ENCODE data around the gene ZNF451. TPM values are rescaled to one million over a fixed set of nuclear protein-coding genes. Genes with fewer than 3 reads are reported as not detected.

ZNF451 gene
- total and polyA plus RNA-seq, 2 donors (not counting 3 experiments of a cell fraction or from before 2014, with no cell fraction given), result 9.9 to 64.4 TPM

DNA sequence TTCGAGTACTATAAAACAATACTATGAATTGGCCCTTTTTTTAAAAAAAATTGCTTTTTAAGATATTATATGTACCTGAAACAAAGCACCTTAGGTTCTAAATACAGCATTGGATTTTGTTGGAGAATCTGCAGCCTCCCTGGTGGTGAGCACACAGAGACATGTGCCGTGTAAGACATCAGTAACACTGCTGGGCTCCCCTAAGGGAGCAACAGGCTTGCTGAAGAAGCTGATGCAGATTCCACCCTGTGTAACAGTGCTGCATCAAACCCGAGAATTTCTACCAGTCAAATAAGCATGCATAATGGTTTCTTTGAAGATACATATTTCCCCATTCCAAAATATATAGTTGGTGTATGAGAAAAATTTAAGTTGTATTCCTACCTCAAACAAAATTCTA, 26.1 kb upstream of the ZNF451 start:
- BruUV-seq (replicated peaks), result no TSS peak
- intact Hi-C loops (cut with micrococcal nuclease) (no loop called here), dilution Hi-C loops (cut with MboI; ENCODE audit: extremely low pct_ligation_motif_present, low sequenced_read_pairs) (no loop called here)
- Histone ChIP-seq H3K79me2 (ENCODE audit: control insufficient read depth, insufficient read depth, low read length) (no peaks in the 10 kb centered on the region), H3K27ac (ENCODE audit: insufficient read depth, low read depth, low read length) (no peak overlapping the region), H2AFZ (ENCODE audit: low read depth, low read length) (no peak overlapping the region), H3K4me2 (ENCODE audit: insufficient read depth, low read length) (no peak overlapping the region), H4K20me1 (replicated peaks; ENCODE audit: control insufficient read depth, extremely low read depth, insufficient read depth, low read length) (no peaks in the 10 kb centered on the region), H3K9ac (replicated peaks; ENCODE audit: extremely low read depth, insufficient read depth, low read length) (no peak overlapping the region), H3K4me1 (ENCODE audit: control insufficient read depth, extremely low read depth, insufficient read depth, low read length) (no peaks in the 10 kb centered on the region), H3K4me3 (replicated peaks in 1 of 3; ENCODE audit: insufficient read depth in 1 of 3, low read depth in 1 of 3, low read length in 3 of 3) (no peak overlapping the region), H3K9me1 (replicated peaks; ENCODE audit: control insufficient read depth, extremely low read depth, insufficient read depth, low read length) (no peaks in the 10 kb centered on the region), H3K27me3 (ENCODE audit: control insufficient read depth in 2 of 2, insufficient read depth in 2 of 2, low read length in 2 of 2) (no peaks in the 10 kb centered on the region), H3K9me3 (replicated peaks; ENCODE audit: control insufficient read depth, insufficient read depth, low read length) (no peaks in the 10 kb centered on the region), H3K36me3 (ENCODE audit: control insufficient read depth in 2 of 2, extremely low read depth in 1 of 2, insufficient read depth in 2 of 2, low read length in 2 of 2) (peaks cover 0 to 7% of the 10 kb centered on the region in 2 experiments)
- TF ChIP-seq EZH2 (IDR thresholded peaks at IDR 0.05; ENCODE audit: borderline replicate concordance, low read depth, low read length, severe bottlenecking), result no peak
- no peak for TF ChIP-seq MYC (IDR thresholded peaks at IDR 0.05; ENCODE audit: low read depth, low read length)
- TF ChIP-seq, protein P1, sequence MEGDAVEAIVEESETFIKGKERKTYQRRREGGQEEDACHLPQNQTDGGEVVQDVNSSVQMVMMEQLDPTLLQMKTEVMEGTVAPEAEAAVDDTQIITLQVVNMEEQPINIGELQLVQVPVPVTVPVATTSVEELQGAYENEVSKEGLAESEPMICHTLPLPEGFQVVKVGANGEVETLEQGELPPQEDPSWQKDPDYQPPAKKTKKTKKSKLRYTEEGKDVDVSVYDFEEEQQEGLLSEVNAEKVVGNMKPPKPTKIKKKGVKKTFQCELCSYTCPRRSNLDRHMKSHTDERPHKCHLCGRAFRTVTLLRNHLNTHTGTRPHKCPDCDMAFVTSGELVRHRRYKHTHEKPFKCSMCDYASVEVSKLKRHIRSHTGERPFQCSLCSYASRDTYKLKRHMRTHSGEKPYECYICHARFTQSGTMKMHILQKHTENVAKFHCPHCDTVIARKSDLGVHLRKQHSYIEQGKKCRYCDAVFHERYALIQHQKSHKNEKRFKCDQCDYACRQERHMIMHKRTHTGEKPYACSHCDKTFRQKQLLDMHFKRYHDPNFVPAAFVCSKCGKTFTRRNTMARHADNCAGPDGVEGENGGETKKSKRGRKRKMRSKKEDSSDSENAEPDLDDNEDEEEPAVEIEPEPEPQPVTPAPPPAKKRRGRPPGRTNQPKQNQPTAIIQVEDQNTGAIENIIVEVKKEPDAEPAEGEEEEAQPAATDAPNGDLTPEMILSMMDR (IDR thresholded peaks at IDR 0.05; ENCODE audit: extremely low read depth in 1 of 2, insufficient read depth in 1 of 2, low read depth in 1 of 2, low read length in 2 of 2), result no peak
- no peak for TF ChIP-seq GATA2 (IDR thresholded peaks at IDR 0.05; ENCODE audit: insufficient read depth, insufficient read length, low read depth, low read length)
- TF ChIP-seq JUN (IDR thresholded peaks at IDR 0.05; ENCODE audit: borderline replicate concordance, insufficient read depth, insufficient read length, low read depth), result no peak
- TF ChIP-seq, protein P2, sequence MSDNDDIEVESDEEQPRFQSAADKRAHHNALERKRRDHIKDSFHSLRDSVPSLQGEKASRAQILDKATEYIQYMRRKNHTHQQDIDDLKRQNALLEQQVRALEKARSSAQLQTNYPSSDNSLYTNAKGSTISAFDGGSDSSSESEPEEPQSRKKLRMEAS (IDR thresholded peaks at IDR 0.05; ENCODE audit: insufficient read depth, insufficient read length), result no peak
- no peak for TF ChIP-seq POLR2A (IDR thresholded peaks at IDR 0.05; ENCODE audit: low read depth, low read length)
- no peak for TF ChIP-seq FOS (IDR thresholded peaks at IDR 0.05; ENCODE audit: borderline replicate concordance, insufficient read depth, low read length)
- no peak for TF ChIP-seq POLR2AphosphoS5 (IDR thresholded peaks at IDR 0.05; ENCODE audit: insufficient read depth, low read depth, low read length)
- ChIA-PET CTCF (no interaction called here), POLR2A (no interaction called here)
- no peak for DNase-seq (ENCODE audit: low read depth, low spot score)
- FAIRE-seq, result no peak
